OCI-LY3 (cell line): ENCODE results near the gene SHISAL2A.
"Not testable (repeated sequence)": the region's sequence is repeated elsewhere in the genome, so short reads cannot be mapped to it uniquely, and the experiment has no call there.

Source experiments
- H2AFZ ChIP-seq: fragments of 200-600, 300-600 bp; shearing (Covaris generic); 2 replicates; pipeline ENCODE4 v1.6.0; 2014; ENCODE audit warnings: antibody characterized with exemption, low read depth, low read length
- H3K27ac ChIP-seq: fragments of 200-600, 300-600 bp; sonication (generic); 2 replicates; pipeline ENCODE4 v1.5.1; 2014; ENCODE audit warnings: mild to moderate bottlenecking, low read length, moderate library complexity, mixed read lengths
- H3K27me3 ChIP-seq: fragments of 200-600, 300-600 bp; sonication (generic); 2 replicates; pipeline ENCODE4 v1.6.1; 2014; ENCODE audit warnings: low read depth, low read length, mixed read lengths
- H3K36me3 ChIP-seq: fragments of 200-600, 300-600 bp; sonication (generic); replicated peaks from 2 replicates; pipeline ENCODE3; 2014; ENCODE audit warnings: low read depth, low read length, mixed read lengths
- H3K4me1 ChIP-seq: fragments of 300-600, 200-600 bp; sonication (generic); 2 replicates; pipeline ENCODE4 v1.6.1; 2014; ENCODE audit warnings: low read length, mixed read lengths
- H3K4me2 ChIP-seq: fragments of 200-600, 300-600 bp; sonication (generic); 2 replicates; pipeline ENCODE4 v1.6.1; 2014; ENCODE audit warnings: low read length, mixed read lengths
- H3K4me3 ChIP-seq: fragments of 300-600, 200-600 bp; sonication (generic); 2 replicates; pipeline ENCODE4 v1.5.1; 2014; ENCODE audit warnings: antibody characterized with exemption, mild to moderate bottlenecking, low read length, moderate library complexity
- H3K79me2 ChIP-seq: fragments of 300-600, 200-600 bp; shearing (Covaris generic); 2 replicates; pipeline ENCODE4 v1.6.1; 2014; ENCODE audit warnings: mild to moderate bottlenecking, low read length, mixed read lengths
- H3K9ac ChIP-seq: fragments of 300-600, 200-600 bp; shearing (Covaris generic); 2 replicates; pipeline ENCODE4 v1.6.0; 2014; ENCODE audit warnings: mild to moderate bottlenecking, low read length, moderate library complexity
- H3K9me3 ChIP-seq: fragments of 200-600, 300-600 bp; shearing (Covaris generic); 2 replicates; pipeline ENCODE4 v1.6.1; 2014; ENCODE audit warnings: low read length, mixed read lengths; ENCODE audit not compliant: insufficient read depth
- H4K20me1 ChIP-seq: fragments of 200-600, 300-600 bp; sonication (generic); 2 replicates; pipeline ENCODE4 v1.6.1; 2016; ENCODE audit warnings: low read length, mixed read lengths; ENCODE audit not compliant: insufficient read depth
- CTCF ChIP-seq: fragments of 200-600, 300-600 bp; sonication (generic); IDR thresholded peaks from 2 replicates; pipeline ENCODE4 v1.5.1; 2014; ENCODE audit warnings: antibody characterized with exemption, low read length, low read depth
- EZH2phosphoT487 ChIP-seq: fragments of 200-600 bp; shearing (Covaris generic); IDR thresholded peaks from 2 replicates; pipeline ENCODE4 v1.6.1; 2018; ENCODE audit warnings: antibody characterized with exemption, mixed run types, low read depth

SHISAL2A gene

GRCh38 chr1:52683367-52683940 lies 50.5 kb downstream of the SHISAL2A start:
- peaks cover 46% of the 10 kb centered on the region for H3K4me1 ChIP-seq
- H3K9ac ChIP-seq = no peak overlapping the region
- no peak overlapping the region for H3K4me2 ChIP-seq
- H3K79me2 ChIP-seq = peaks cover 3% of the 10 kb centered on the region
- no peaks in the 10 kb centered on the region for H4K20me1 ChIP-seq
- no peak overlapping the region for H3K4me3 ChIP-seq
- no peak overlapping the region for H2AFZ ChIP-seq
- no peaks in the 10 kb centered on the region for H3K9me3 ChIP-seq
- TF ChIP-seq CTCF (no peak), EZH2phosphoT487 (no peak)
- H3K27ac ChIP-seq = no peak overlapping the region
- no peaks in the 10 kb centered on the region for H3K27me3 ChIP-seq
- H3K36me3 ChIP-seq = peaks cover 28% of the 10 kb centered on the region

GRCh38 chr1:52684545-52684944 lies 51.6 kb downstream of the SHISAL2A start:
- Histone ChIP-seq H2AFZ (no peak overlapping the region), H3K79me2 (peaks cover 3% of the 10 kb centered on the region), H3K27ac (no peak overlapping the region), H4K20me1 (no peaks in the 10 kb centered on the region), H3K4me2 (no peak overlapping the region), H3K27me3 (no peaks in the 10 kb centered on the region), H3K36me3 (peaks cover 30% of the 10 kb centered on the region), H3K4me1 (peaks cover 35% of the 10 kb centered on the region), H3K4me3 (no peak overlapping the region), H3K9me3 (no peaks in the 10 kb centered on the region), H3K9ac (no peak overlapping the region)
- TF ChIP-seq CTCF (no peak), EZH2phosphoT487 (no peak)

GRCh38 chr1:52686261-52686751 lies 53.3 kb downstream of the SHISAL2A start:
- Histone ChIP-seq H3K9ac (peak overlapping the region; percentile 37; the same call in 1 of the 2 replicates), H3K4me2 (peak overlapping the region; percentile 20; the same call in 1 of the 2 replicates), H3K4me3 (peak overlapping the region; percentile 24; the same call in 1 of the 2 replicates), H3K27ac (peak overlapping the region; percentile 62), H3K36me3 (peaks cover 30% of the 10 kb centered on the region), H3K4me1 (peaks cover 19% of the 10 kb centered on the region)
- not testable (repeated sequence) for H4K20me1 ChIP-seq, H3K27me3 ChIP-seq, H3K79me2 ChIP-seq, H2AFZ ChIP-seq, H3K9me3 ChIP-seq
- peak; percentile 57 for TF ChIP-seq CTCF

- Histone ChIP-seq H3K36me3 (peaks cover 33% of the 10 kb centered on the region), H3K4me3 (no peak overlapping the region), H3K27me3 (no peaks in the 10 kb centered on the region), H3K79me2 (peaks cover 4% of the 10 kb centered on the region), H3K9ac (no peak overlapping the region), H4K20me1 (no peaks in the 10 kb centered on the region), H3K27ac (0 out of 2 replicates have a peak overlapping the region, but pooled peaks have one; percentile 33), H3K4me2 (no peak overlapping the region), H3K9me3 (no peaks in the 10 kb centered on the region), H2AFZ (no peak overlapping the region), H3K4me1 (peaks cover 18% of the 10 kb centered on the region)
- TF ChIP-seq CTCF (no peak), EZH2phosphoT487 (no peak)
These were observed 53.9 kb downstream of the SHISAL2A start for GRCh38 chr1:52686830-52687229.
